Activated CD4-positive, alpha-beta T cell treated with anti-CD3 and anti-CD28 coated beads, Interleukin-2, amount 50 U/mL, for 48 hours (primary cell): Measurements from ENCODE around the gene RHBDD3.
"Not testable (repeated sequence)": the region's sequence is repeated elsewhere in the genome, so short reads cannot be mapped to it uniquely, and the experiment has no call there.

Experiments used
- DNase-seq, 2 experiments: peaks; one replicate each; pipeline ENCODE4 v3.0.0-alpha.2; 2020

Gene RHBDD3

DNA sequence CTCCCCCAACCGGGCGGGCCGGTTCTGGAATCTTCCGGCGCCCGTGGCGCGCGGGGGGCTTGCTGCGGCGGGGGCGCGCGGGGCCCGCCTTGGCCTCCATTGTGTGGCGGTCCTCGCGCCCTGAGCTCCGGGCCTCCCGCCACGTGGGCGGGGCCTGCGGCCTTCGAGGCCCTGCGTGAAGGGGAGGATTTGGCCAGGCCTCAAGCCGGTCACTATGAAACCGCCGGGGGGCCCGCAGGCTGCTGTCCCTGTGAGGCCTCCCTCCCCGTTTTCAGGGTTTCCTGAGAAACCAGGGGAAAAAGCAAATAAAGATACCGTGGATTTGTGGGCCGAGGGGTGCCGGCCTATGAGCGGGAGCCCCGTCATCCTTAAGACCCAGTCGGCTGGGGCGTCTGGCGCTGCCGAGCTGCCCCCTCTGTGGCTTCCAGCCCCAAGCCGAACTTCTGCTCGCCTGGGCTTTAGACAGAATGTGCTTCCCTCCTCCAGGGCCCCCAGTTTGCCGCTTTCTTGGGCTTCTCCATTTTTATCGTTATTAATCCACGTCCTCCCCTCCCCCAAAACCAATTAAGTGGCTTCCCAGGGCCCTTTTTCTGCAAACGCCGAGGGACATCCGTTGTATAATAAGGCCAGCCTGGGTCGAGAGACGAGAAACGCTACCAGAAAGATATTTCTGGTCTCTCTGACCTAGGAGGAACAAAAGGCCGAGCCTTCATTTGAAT lies 889 bp upstream of the RHBDD3 start:
- DNase-seq, result peak; percentile 35 to 41

DNA sequence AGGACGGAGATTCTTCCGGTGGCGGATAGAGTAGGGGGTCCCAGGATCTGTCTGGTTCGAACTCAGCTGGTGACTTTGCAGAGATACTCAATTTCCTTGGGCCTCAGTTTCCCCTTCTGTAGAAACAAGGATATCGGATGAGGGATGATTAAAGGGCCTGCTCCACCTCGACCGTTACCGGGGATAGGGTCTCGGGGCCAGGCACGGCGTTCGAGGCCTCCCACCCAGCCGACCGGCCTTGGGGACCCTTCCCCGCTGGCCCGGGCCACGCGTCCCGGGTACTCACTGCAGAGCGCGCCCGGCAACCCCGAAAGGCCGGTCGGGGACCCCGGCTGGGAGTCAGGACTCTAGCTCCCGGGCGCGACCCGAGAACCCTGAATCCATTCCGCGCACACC lies 321 bp downstream of the RHBDD3 start:
- no peak for DNase-seq

DNA sequence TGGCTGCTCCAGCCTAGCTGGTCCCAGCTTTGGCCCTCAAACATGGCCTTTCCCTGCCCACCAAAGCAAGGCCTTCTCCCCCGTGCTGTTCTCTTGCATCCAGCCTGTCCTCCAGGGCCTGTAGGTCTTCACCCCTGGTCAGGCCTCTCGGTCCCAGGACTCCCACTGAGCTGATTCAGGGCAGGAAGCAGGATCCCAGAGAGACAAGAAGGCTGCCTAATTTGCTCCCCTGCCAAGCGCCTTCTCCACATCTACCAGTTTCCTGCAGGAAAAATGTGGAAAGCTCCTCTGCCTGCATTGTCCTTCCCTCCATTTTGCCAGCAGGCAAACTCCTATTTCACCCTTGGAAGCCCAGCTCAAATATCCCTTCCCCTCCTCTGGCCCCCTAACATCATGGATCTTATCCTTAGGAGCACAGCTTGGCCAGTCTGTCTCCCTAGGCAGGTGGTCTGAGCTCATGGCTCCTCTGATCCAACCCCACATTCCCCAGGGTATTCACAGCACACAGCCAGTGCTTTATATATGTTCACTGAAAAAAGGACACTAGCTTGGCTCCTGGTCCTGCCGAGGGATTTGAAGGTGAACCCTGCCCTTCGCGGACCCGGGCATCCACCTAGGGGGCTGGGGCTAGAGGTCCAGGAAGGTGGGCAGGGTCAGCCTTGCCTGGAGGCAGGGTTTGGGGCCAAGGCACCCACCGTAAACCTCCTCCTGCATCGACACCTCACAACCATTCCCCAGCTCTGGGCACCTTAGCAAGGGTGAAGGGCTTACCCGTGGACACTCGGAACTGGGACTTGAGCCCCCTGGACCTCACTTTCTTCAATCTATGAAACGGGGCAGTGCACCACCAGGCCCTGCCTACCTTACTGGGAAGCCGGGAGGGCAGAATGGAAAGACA lies 968 bp downstream of the RHBDD3 start:
- DNase-seq, result peak; percentile 9 to 18

DNA sequence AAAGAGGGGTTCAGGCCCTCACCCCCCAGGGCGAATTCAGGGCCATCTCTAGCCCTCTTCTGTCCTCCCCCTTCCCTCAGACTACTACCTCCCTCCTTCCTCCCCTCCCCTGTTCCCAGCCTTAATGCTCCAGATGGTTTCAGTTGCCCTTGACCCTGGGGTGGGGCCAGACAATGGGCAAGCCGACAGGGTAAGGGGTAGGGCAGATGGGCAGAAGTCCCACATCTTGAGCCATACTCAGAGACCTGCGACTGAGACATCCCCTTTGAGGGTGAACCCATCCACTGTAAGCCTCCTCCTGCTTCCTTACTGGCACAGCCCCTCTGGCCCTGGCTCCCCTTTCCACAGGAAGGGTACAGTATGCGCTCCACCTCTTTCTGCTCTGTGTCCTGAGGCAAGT lies 1.9 kb downstream of the RHBDD3 start:
- no peak for DNase-seq

DNA sequence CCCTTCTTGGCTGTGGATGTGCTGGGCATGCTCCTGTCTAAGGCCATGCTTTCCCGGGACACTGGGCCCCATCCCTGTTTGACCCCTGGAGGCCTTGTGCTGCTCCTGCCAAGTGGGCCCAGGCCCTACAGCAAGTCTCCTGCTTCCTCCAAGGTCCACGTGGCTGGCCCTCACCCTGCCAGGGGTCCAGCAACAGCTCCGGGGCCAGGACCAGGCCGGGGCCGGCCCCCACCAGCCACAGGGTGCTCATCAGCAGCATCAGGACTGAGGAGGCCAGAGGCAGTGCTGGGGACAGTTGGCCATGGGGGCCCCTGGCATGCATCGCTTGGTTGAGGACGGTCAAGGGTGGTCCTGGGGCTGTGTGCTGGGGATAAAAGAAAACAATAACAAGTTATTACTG lies 2.5 kb downstream of the RHBDD3 start:
- no peak for DNase-seq

DNA sequence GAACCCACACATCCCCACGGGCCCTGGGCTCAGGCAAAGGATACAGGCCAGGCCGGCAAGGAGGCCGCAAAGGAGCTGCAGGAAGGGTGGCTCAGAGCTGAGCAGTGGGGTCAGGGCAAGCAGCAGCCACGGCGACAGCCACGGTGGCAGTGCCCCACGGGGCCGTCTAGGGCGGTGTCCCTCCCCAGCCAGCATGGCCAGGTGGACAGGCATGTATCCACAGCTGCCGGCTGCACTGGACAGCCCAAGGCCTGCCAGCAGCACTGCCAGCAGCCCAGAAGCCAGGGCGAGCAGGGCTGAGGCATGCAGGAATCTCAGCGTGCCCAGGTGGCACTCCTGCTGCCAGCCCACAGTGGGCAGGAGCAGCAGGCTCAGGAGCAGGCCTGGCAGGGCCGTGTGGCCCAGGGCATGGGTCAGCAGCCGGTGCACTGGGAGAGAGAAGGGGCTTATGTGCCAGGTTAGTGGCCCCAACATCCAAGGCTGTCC lies 3.9 kb downstream of the RHBDD3 start:
- no peak for DNase-seq

DNA sequence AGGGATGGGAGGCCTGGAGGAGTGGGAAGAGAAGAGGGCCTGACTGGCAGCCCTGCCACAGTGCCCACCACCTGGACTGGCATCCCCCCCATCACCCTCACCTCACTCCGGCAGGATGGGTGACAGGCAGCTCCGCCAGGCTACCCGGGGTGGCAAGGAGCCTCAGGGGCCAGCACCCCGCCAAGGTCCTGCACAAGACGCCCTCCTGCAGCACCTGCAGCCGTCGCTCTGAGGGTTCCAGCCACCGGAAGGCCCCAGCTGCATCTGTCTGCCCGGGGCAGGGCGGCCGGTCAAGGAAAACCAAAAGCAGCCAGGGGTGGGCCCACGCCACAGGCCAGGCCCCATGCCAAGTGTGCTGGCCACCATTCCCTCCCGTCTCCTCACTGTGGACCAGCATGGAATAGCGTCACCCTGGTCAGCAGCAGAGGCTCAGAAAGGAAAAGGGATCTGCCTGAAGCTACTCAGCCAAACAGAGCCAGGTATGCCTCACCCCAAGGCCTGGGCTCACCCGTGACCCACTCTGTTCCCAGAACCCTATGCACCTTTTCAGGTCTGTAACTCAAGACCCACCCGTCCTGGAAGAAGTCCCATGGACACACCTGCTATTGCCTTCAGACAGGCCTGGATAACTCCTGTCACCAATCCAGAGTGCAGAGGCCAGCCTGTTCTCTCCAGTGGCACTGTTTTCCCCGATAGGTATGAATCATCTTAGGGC lies 7.0 kb downstream of the RHBDD3 start:
- no peak for DNase-seq

DNA sequence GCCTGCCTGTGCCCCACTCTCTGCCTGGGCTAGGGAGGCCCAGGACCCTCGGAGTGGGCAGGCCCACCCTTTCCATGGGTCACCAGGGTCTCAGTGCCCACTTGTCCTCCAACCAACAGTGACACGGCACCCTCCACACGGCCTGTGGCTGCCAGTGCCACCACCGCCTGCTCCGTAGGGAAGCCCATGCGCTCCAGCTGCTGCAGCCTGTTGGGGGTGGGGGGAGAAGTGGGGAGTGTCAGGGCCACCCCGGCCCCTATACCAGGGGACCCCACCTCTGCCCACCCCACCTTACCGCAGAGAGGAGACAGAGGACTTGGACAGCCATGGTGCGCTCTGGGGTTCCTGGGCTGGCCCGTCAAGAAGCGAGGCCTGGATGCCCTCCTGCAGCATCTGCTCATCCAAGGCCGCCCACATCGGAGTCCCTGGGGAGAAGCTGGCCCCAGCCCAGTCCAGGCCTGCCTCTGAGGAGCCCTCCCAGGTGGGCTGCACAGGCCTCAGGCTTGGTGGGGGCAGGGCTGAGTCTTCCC lies 7.7 kb downstream of the RHBDD3 start:
- no peak for DNase-seq

DNA sequence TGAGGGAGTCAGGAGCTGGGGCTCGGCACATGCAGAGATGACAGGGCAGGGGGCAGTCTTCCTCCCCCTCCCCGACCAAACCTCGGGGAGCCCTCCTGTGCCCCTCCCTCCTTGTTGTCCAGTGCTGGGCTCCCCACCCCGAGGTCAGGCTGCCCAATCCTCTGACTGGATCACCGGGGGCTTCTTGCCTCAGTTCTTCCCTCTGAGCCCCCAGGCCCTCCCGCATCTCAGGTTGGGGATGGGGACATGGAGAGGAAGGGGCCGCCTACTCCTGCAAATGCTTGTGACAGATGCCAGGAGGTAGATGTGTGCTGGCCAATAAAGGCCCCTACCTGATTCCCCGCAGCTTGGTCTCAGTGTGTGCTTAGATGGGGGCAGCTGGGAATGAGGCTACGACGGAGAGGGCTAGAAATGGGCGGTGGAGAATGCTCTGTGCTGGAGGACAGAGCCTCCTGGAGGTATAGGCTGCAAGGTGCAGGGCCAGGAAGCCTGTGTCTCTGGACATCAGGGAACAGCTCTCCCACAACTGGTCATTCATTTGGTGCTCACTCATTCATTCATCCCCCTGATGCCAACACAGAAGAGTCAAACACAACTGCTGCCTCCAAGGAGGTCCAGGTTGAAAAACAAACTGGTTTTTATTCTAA lies 8.4 kb downstream of the RHBDD3 start:
- no peak for DNase-seq

DNA sequence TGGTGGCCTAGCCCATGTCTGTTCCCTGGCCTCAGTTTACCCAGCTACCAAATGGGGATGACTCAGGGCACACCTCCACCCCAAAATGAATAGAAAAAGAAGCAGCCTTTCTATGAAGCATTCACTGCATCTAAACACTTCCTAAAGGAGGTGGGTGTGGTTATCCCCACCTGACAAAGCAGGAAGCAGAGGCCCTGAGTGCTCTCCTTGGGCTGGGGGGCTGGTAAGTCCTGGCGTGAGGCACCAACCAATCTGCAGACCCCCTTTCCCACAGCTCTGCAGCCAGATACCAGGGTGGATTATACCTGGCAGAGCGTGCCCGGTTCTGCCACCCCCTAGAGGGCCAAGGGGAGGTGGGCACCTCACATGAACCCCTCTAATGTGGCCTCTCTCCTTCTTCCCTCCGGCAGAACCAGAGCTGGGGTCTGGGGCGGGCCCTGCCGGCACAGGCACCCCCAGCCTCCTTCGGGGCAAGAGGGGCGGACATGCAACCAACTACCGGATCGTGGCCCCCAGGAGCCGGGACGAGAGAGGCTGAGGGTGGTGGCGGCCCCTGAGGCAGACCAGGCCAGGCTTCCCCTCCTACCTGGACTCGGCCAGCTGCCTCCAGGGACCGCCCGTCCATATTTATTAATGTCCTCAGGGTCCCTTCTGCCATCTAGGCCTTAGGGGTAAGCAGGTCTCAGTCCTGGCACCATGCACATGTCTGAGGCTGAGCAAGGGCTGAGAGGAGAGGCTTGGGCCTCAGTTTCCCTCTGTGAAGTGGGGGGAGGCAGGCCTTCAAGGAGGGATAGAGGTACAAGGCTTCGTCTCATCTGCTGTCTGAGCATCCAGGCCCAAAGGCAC lies 9.2 kb downstream of the RHBDD3 start:
- DNase-seq, result no peak

DNA sequence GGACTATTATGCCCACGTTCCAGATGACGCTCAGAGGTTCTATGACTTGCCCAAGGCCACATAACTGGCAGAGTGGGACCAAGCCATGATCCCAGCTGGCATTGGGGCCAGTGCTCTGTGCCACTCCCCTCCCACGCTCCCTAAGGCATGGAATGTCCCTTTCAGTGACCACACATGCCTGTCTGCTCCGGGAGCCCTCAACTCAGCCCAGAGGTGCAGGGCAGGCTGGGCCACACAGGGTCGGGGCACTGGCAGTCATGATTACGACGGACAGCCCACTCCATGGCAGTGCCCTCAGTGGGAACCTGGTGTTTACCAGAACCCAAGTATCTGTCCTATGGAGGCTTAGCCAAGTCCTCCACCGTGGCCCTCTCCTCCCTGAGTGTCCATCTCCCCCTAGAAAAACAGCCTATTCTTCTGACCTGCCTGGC lies 10.0 kb downstream of the RHBDD3 start:
- DNase-seq, result no peak

DNA sequence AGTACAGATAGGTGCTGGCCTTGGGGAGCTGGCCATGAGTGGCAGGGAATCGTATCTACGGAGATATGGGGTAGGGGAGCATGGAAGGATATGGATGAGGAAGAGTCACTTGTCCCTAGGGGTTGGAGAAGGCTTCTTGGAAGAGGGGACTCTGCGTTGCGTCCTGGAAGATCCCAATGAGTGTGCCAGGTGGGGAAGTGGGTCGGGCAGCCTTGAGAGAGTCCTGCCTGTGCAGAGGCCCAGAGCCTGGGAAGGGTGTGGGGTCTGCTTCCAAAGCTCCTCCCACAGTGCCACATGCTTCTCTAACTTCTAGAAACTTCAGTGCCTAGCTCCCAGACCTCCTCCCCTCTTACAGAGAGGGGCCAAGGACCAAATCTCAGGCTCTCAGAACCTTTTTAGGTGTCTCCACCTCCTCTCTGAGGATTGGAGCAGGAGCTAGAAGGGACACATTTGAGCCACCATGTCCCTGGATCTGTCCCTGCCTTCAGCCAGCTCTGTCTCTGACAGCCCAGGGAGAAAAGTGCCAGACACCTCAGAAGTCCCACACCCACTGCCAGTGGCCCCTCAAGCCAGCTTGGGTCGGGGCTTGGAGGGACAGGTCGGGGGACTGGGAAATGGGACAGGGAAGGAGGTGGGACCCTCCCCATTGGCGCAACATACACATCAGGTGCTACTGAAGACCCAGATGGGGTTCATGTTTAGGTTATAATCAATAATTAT lies 11.0 kb downstream of the RHBDD3 start:
- DNase-seq, result no peak

DNA sequence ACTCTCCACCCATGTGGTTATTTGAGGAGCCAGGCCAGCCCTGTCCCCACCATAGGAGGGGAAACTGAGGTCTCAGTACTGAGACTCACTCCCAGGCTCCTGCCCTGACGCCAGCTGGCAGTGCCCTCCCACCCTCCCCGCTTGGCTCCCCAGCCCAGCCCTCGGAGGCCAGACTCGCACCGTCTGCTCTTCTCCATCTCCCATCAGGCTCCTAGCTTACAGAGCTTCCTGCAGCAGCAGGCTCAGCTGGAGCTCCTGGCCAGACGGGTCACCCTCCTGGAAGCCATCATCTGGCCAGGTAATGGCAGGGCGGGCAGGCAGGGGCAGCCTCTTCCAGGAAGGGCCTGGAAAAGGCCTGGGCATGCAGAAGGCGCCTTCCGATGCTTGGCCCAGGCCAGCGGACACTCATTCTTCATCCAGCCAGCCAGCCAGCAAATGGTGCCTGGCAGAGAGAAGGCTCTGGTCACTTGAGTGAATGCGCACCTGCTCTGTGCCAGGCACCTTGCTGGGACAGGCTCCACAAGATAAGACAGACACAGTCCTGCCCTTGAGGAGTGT lies 12.6 kb downstream of the RHBDD3 start:
- no peak for DNase-seq

DNA sequence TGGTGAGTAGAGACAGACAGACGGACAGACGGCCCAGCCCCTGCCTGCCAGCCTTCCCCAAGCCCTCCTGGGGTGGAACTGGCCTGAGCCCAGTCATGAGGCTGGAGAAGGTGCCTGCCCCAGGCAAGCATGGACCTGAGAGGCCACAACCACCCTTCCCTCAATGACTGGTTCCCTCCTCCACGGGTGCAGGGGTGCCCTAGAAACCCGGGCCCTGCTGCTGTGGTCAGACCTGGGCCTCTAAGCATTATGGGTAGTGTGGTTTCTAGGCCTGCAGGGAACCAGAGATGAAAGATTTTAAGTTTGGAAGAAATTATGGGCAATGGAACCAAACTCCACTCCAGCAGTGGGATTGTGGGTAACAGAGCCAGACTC lies 13.5 kb downstream of the RHBDD3 start:
- DNase-seq, result no peak

DNA sequence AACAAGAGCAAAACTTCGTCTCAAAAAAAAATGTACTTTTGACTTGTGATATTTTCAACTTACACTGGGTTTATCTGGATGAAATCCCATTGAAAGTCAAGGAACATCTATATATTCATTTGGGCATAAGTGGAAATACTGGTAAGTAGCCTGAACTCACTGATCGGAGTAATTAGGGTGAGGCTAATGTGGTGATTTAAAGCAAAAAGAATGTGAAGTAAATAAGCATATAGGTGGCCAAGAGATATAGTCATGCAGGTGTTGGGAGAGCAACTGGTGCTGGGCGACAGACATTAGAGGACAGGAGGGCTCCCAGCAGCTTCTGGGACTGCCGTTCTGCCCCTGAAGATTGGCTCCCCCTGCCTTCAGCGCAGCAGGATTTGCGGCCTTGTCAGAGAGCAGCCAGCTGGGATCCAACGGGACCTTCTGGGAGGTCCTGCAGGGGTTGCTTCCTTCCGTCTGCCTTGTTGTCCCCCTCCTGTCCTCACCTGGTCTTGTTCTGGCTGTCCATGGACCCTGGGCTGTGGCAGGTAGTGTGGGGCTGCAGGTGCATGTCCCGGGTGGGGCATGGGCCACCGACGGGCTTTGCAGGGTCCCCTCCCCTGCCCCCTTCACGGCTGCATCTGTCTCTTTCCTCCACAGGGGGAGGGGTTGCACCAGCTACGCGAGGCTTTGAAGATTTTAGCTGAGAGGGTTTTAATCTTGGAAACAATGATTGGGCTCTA lies 14.1 kb downstream of the RHBDD3 start:
- no peak for DNase-seq

DNA sequence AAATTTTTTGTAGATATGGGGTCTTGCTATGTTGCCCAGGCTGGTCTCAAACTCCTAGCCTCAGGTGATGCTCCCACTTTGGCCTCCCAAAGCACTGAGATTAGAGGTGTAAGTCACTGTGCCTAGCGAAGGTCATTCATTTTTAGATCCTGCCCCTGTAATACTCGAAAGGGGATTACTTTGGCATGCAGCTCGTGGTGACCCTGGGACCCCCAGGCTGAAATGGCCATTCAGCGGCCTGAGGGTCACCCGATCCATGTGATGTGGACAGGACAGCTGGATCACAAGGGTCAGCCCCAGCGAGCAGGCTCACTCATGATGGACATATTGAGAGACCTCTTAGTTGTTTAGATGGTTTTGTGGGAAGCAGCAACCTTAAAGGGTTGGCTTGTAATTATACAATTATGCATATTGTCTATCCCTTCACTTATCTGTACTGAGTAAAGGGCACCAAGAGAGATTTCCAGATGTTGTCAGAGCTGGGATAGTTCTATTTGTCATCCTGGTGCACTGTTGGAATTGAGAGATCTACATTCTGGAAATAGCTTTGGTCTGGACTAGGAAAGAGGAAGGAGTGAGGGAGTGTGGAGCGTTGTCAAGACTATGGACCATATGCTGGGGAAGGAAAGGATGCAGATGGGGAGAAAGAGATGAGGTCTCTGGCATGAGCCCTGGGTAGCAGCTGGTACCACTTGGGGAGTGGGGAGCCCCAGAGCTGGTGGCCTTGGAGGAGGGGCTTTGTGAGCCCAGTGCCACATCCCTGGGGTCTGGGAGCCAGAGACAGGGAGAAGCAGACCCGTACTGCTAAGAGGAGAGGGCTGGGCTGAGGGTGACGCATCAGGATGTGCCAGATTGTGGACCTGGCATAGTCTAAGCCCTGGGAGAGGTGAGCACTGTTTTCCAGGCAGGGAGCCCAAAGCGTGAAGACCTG lies 15.5 kb downstream of the RHBDD3 start:
- no peak for DNase-seq

DNA sequence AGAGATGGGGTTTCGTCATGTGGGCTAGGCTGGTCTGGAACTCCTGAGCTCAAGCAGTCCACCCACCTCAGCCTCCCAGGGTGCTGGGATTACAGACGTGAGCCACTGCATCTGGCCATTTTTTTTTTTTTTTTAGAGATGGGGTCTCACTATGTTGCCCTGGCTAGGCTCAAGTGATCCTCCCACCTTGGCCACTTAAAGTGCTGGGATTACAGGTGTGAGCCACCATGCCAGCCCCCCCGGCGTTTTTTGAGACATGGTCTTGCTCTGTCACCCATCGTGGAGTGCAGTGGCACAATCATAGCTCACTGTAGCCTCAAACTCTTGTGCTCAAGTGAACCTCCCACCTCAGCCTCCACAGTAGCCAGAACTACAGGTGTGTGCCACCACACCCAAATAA lies 16.5 kb downstream of the RHBDD3 start:
- DNase-seq, result no peak

DNA sequence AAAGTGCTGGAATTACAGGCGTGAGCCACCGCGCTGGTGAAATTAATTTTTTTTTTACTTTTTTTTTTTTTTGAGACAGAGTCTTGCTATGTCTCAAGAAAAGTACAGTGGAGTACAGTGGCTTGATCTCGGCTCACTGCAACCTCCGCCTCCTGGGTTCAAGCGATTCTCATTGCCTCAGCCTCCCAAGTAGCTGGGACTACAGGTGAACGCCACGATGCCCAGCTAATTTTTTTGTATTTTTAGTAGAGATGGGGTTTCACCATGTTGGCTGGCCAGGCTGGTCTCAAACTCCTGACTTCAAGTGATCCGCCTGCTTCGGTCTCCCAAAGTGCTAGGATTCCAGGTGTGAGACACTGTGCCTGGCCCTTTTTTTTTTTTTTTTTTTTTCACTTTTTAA lies 19.9 kb downstream of the RHBDD3 start:
- DNase-seq, result not testable (repeated sequence)
